GM23338 (cell line): ENCODE results near the gene CBFA2T2. TPM values are rescaled to one million over a fixed set of nuclear protein-coding genes. Genes with fewer than 3 reads are reported as not detected.
"Not testable (repeated sequence)": the region's sequence is repeated elsewhere in the genome, so short reads cannot be mapped to it uniquely, and the experiment has no call there.

Source experiments
- ATAC-seq: fragments of 200-7000 bp; cut with Tn5 transposase; 3 replicates; pipeline ENCODE4 v1.9.1; 2020
- DNase-seq: peaks from one replicate; pipeline ENCODE4 v3.0.0-alpha.2; 2015; ENCODE audit warnings: low spot score
- H2AFZ ChIP-seq: fragments of 200-600 bp; sonication (generic); 2 replicates; pipeline ENCODE4 v1.8.0; 2016; ENCODE audit warnings: antibody characterized with exemption, mild to moderate bottlenecking, moderate library complexity
- H3F3A ChIP-seq: fragments of 200-600 bp; sonication (generic); replicated peaks from 2 replicates; pipeline ENCODE4 v1.8.0; 2017; ENCODE audit warnings: antibody characterized with exemption, mixed run types, low read depth
- H3K27ac ChIP-seq: fragments of 200-600 bp; sonication (generic); 2 replicates; pipeline ENCODE4 v1.6.1; 2016; ENCODE audit warnings: low read depth
- H3K27me3 ChIP-seq: fragments of 200-600 bp; sonication (generic); 2 replicates; pipeline ENCODE4 v1.8.0; 2016; ENCODE audit warnings: mild to moderate bottlenecking, mixed run types, moderate library complexity; ENCODE audit not compliant: insufficient read depth
- H3K36me3 ChIP-seq: fragments of 200-600 bp; sonication (generic); 2 replicates; pipeline ENCODE4 v1.8.0; 2016; ENCODE audit warnings: mild to moderate bottlenecking; ENCODE audit not compliant: insufficient read depth
- H3K4me1 ChIP-seq: fragments of 200-600 bp; sonication (generic); 2 replicates; pipeline ENCODE4 v1.8.0; 2016; ENCODE audit warnings: mild to moderate bottlenecking, moderate library complexity; ENCODE audit not compliant: insufficient read depth
- H3K4me2 ChIP-seq: fragments of 200-600 bp; sonication (generic); 2 replicates; pipeline ENCODE4 v1.7.1; 2017; ENCODE audit warnings: mixed run types
- H3K4me3 ChIP-seq: fragments of 200-600 bp; sonication (generic); 2 replicates; pipeline ENCODE4 v1.6.1; 2016; ENCODE audit warnings: mixed run types
- H3K79me2 ChIP-seq: fragments of 200-600 bp; sonication (generic); replicated peaks from 2 replicates; pipeline ENCODE4 v1.8.0; 2017; ENCODE audit warnings: mild to moderate bottlenecking; ENCODE audit not compliant: insufficient read depth
- H3K9me2 ChIP-seq: fragments of 200-600 bp; sonication (generic); 2 replicates; pipeline ENCODE4 v1.8.0; 2017; ENCODE audit not compliant: insufficient read depth
- H4K20me1 ChIP-seq: fragments of 200-600 bp; sonication (generic); replicated peaks from 2 replicates; pipeline ENCODE4 v1.8.0; 2017; ENCODE audit warnings: mild to moderate bottlenecking; ENCODE audit not compliant: insufficient read depth
- H3K27ac Mint-ChIP-seq: 2 replicates; pipeline ENCODE4 v1.8.0; 2020; ENCODE audit warnings: inconsistent platforms, mild to moderate bottlenecking, moderate library complexity, mixed read lengths
- H3K27me3 Mint-ChIP-seq: 3 replicates; pipeline ENCODE4 v1.8.0; 2022; ENCODE audit warnings: low read depth, mild to moderate bottlenecking, moderate library complexity, mixed read lengths, inconsistent platforms; ENCODE audit not compliant: insufficient read depth, poor library complexity
- H3K36me3 Mint-ChIP-seq: 3 replicates; pipeline ENCODE4 v1.8.0; 2021; ENCODE audit warnings: low read depth, mild to moderate bottlenecking, inconsistent platforms, moderate library complexity, mixed read lengths
- H3K4me1 Mint-ChIP-seq: 3 replicates; pipeline ENCODE4 v1.8.0; 2020; ENCODE audit warnings: mild to moderate bottlenecking, inconsistent platforms, mixed read lengths
- H3K4me3 Mint-ChIP-seq: 3 replicates; pipeline ENCODE4 v1.8.0; 2021; ENCODE audit warnings: moderate library complexity, mild to moderate bottlenecking, inconsistent platforms, mixed read lengths
- H3K9me3 Mint-ChIP-seq: 3 replicates; pipeline ENCODE4 v1.8.0; 2020; ENCODE audit warnings: moderate library complexity, mild to moderate bottlenecking, inconsistent platforms, mixed read lengths
- CREB1 ChIP-seq: fragments of 250-450 bp; sonication (Bioruptor Pico); IDR thresholded peaks from 2 replicates; pipeline ENCODE4 v1.5.0; 2020; ENCODE audit warnings: low read depth, mild to moderate bottlenecking, moderate library complexity
- CTCF ChIP-seq, 2 experiments: fragments of 200-600 bp in 1 of 2; sonication (generic) in 1 of 2; conservative IDR thresholded peaks; 2 replicates each; pipeline versions ENCODE4 v1.5.1 to v1.6.1; 2016 to 2017; ENCODE audit warnings: antibody characterized with exemption in 2 of 2, low read depth in 2 of 2, mild to moderate bottlenecking in 2 of 2, moderate library complexity in 1 of 2
- NANOG ChIP-seq: IDR thresholded peaks from 2 replicates; pipeline ENCODE4 v1.6.1; 2016; ENCODE audit warnings: antibody characterized with exemption, borderline replicate concordance
- POLR2AphosphoS5 ChIP-seq: IDR thresholded peaks from 2 replicates; pipeline ENCODE4 v1.6.1; 2016; ENCODE audit warnings: antibody characterized with exemption, low read depth
- polyA plus RNA-seq: library from polyadenylated mRNA; unstranded; fragments of >200 nt; fragmentation: Nextera tagmentation; extraction: Ambion mirVana; gene quantifications from 2 replicates; pipeline ENCODE4 v1.2.1, GENCODE V29; 2016
- total RNA-seq: library from RNA; depleted of rRNA; stranded (reverse); fragments of >200 nt; shearing (Covaris generic); gene quantifications from 2 replicates; pipeline ENCODE4 v1.2.3, GENCODE V29; 2014
- TF ChIP-seq, protein P1 (sequence below): IDR thresholded peaks from one replicate; pipeline ENCODE4 v1.6.1; 2018; ENCODE audit warnings: antibody characterized with exemption; ENCODE audit not compliant: unreplicated experiment

The CBFA2T2 gene
- total and polyA plus RNA-seq, 2 experiments from 2014 or later = 12.7 to 15.8 TPM

DNA sequence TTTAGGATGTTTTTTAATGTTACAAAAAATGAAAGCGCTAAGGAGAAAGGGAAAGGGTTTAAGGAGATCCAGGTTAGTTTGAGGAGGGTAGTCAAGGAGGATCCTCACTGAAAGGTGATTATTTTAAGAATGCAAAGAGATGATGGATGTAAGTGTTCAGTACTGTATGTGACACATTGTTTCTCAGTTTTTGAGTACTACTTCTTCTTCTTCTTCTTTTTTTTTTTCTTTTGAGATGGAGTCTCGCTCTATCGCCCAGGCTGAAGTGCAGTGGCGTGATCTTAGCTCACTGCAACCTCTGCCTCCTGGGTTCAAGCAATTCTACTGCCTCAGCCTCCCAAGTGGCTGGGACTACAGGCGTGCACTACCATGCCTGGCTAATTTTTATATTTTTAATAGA lies 83.4 kb downstream of the CBFA2T2 start:
- H3K27ac ChIP-seq, DNase-seq, H3K4me2 ChIP-seq, H3K36me3 Mint-ChIP-seq, H3K36me3 ChIP-seq, H3K9me2 ChIP-seq, H3K4me3 Mint-ChIP-seq, H3K27me3 Mint-ChIP-seq, H3K9me3 Mint-ChIP-seq, H3K27me3 ChIP-seq, H4K20me1 ChIP-seq, ATAC-seq, H3K79me2 ChIP-seq, H3K4me3 ChIP-seq, H2AFZ ChIP-seq, H3K27ac Mint-ChIP-seq, H3F3A ChIP-seq: not testable (repeated sequence)
- H3K4me1 ChIP-seq = peaks cover 26% of the 10 kb centered on the region
- H3K4me1 Mint-ChIP-seq = peaks cover 33% of the 10 kb centered on the region

GRCh38 chr20:33575282-33575681 lies 85.4 kb downstream of the CBFA2T2 start:
- Histone ChIP-seq H3K4me1 (peaks cover 10% of the 10 kb centered on the region), H3F3A (no peaks in the 10 kb centered on the region), H3K27ac (no peak overlapping the region), H3K9me2 (no peaks in the 10 kb centered on the region), H3K36me3 (0 out of 2 replicates have a peak, but pooled peaks cover 4% of the 10 kb centered on the region), H3K27me3 (peaks cover 3% of the 10 kb centered on the region; the same call in 1 of the 2 replicates), H2AFZ (no peak overlapping the region), H3K4me3 (no peak overlapping the region), H3K79me2 (0 out of 2 replicates have a peak, but pooled peaks cover 3% of the 10 kb centered on the region), H3K4me2 (no peak overlapping the region), H4K20me1 (0 out of 2 replicates have a peak, but pooled peaks cover 7% of the 10 kb centered on the region)
- Mint-ChIP-seq H3K27me3 (no peaks in the 10 kb centered on the region), H3K36me3 (no peaks in the 10 kb centered on the region), H3K4me1 (peaks cover 15% of the 10 kb centered on the region), H3K27ac (no peak overlapping the region), H3K9me3 (peaks cover 2% of the 10 kb centered on the region; the same call in 1 of the 3 replicates), H3K4me3 (no peak overlapping the region)
- TF ChIP-seq, protein P1, sequence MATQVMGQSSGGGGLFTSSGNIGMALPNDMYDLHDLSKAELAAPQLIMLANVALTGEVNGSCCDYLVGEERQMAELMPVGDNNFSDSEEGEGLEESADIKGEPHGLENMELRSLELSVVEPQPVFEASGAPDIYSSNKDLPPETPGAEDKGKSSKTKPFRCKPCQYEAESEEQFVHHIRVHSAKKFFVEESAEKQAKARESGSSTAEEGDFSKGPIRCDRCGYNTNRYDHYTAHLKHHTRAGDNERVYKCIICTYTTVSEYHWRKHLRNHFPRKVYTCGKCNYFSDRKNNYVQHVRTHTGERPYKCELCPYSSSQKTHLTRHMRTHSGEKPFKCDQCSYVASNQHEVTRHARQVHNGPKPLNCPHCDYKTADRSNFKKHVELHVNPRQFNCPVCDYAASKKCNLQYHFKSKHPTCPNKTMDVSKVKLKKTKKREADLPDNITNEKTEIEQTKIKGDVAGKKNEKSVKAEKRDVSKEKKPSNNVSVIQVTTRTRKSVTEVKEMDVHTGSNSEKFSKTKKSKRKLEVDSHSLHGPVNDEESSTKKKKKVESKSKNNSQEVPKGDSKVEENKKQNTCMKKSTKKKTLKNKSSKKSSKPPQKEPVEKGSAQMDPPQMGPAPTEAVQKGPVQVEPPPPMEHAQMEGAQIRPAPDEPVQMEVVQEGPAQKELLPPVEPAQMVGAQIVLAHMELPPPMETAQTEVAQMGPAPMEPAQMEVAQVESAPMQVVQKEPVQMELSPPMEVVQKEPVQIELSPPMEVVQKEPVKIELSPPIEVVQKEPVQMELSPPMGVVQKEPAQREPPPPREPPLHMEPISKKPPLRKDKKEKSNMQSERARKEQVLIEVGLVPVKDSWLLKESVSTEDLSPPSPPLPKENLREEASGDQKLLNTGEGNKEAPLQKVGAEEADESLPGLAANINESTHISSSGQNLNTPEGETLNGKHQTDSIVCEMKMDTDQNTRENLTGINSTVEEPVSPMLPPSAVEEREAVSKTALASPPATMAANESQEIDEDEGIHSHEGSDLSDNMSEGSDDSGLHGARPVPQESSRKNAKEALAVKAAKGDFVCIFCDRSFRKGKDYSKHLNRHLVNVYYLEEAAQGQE = no peak
- no peak for ATAC-seq
- DNase-seq = no peak

GRCh38 chr20:33576432-33577125 lies 86.7 kb downstream of the CBFA2T2 start:
- Histone ChIP-seq H3K4me2 (no peak overlapping the region), H3K27me3 (no peaks in the 10 kb centered on the region), H3K36me3 (0 out of 2 replicates have a peak, but pooled peaks cover 4% of the 10 kb centered on the region), H3F3A (no peaks in the 10 kb centered on the region), H3K9me2 (no peaks in the 10 kb centered on the region), H4K20me1 (0 out of 2 replicates have a peak, but pooled peaks cover 7% of the 10 kb centered on the region), H3K27ac (no peak overlapping the region), H3K4me1 (no peaks in the 10 kb centered on the region; the same call in none of the 2 replicates), H3K79me2 (0 out of 2 replicates have a peak, but pooled peaks cover 3% of the 10 kb centered on the region), H3K4me3 (no peak overlapping the region), H2AFZ (no peak overlapping the region)
- no peaks in the 10 kb centered on the region for H3K27me3 Mint-ChIP-seq
- peaks cover 2% of the 10 kb centered on the region; the same call in 1 of the 3 replicates for H3K9me3 Mint-ChIP-seq
- no peak overlapping the region for H3K27ac Mint-ChIP-seq
- H3K36me3 Mint-ChIP-seq = no peaks in the 10 kb centered on the region
- DNase-seq (peak; percentile 28), ATAC-seq (peak; percentile 86)
- peaks cover 11% of the 10 kb centered on the region for H3K4me1 Mint-ChIP-seq
- no peak overlapping the region for H3K4me3 Mint-ChIP-seq
- TF ChIP-seq CREB1 (no peak), CTCF (conservative IDR thresholded peaks at IDR 0.05; ENCODE audit: low read depth in 2 of 2) (peak; percentile 36 to 43; a peak in 3 of 4 replicates), POLR2AphosphoS5 (no peak), NANOG (no peak)
